ES-I3 (cell line): Measurements from ENCODE around the gene MAP2K5.

Source experiments
- H3K36me3 ChIP-seq: 2 replicates; pipeline ENCODE4 v1.6.1; 2013; ENCODE audit warnings: mild to moderate bottlenecking, low read length, control low read depth, moderate library complexity; ENCODE audit not compliant: insufficient read depth
- H3K4me1 ChIP-seq: 2 replicates; pipeline ENCODE4 v1.6.1; 2013; ENCODE audit warnings: mild to moderate bottlenecking, control low read depth, low read length; ENCODE audit not compliant: insufficient read depth
- H3K9ac ChIP-seq: 2 replicates; pipeline ENCODE4 v1.6.1; 2013; ENCODE audit warnings: low read depth, mild to moderate bottlenecking, low read length, moderate library complexity
- H3K9me3 ChIP-seq: 2 replicates; pipeline ENCODE4 v1.6.1; 2013; ENCODE audit warnings: mild to moderate bottlenecking, low read length, moderate library complexity; ENCODE audit not compliant: control insufficient read depth, insufficient read depth

MAP2K5 gene

GRCh38 chr15:67840749-67841512, 298.4 kb downstream of the MAP2K5 start:
- Histone ChIP-seq H3K36me3 (no peaks in the 10 kb centered on the region), H3K9me3 (no peaks in the 10 kb centered on the region), H3K9ac (peak overlapping the region; percentile 92), H3K4me1 (peaks cover 27% of the 10 kb centered on the region; the same call in 1 of the 2 replicates)

- Histone ChIP-seq H3K36me3 (no peaks in the 10 kb centered on the region), H3K9me3 (no peaks in the 10 kb centered on the region), H3K4me1 (peaks cover 27% of the 10 kb centered on the region; the same call in 1 of the 2 replicates), H3K9ac (peak overlapping the region; percentile 92; the same call in 1 of the 2 replicates)
Measured at GRCh38 chr15:67841513-67841762, 298.9 kb downstream of the MAP2K5 start.

- H3K9me3 ChIP-seq, result no peaks in the 10 kb centered on the region
- no peaks in the 10 kb centered on the region for H3K36me3 ChIP-seq
- no peak overlapping the region for H3K9ac ChIP-seq
- peaks cover 27% of the 10 kb centered on the region; the same call in 1 of the 2 replicates for H3K4me1 ChIP-seq
Measured at GRCh38 chr15:67843092-67843501, 300.6 kb downstream of the MAP2K5 start.

- Histone ChIP-seq H3K4me1 (peaks cover 30% of the 10 kb centered on the region), H3K36me3 (no peaks in the 10 kb centered on the region), H3K9me3 (no peaks in the 10 kb centered on the region), H3K9ac (no peak overlapping the region)
Measured at GRCh38 chr15:67843571-67844387, 301.3 kb downstream of the MAP2K5 start.

- H3K9ac ChIP-seq, result no peak overlapping the region
- H3K36me3 ChIP-seq, result no peaks in the 10 kb centered on the region
- H3K9me3 ChIP-seq, result no peaks in the 10 kb centered on the region
- peaks cover 36% of the 10 kb centered on the region for H3K4me1 ChIP-seq
Measured at GRCh38 chr15:67845974-67846373, 303.5 kb downstream of the MAP2K5 start.

GRCh38 chr15:67849538-67849937, 307.0 kb downstream of the MAP2K5 start:
- Histone ChIP-seq H3K9ac (no peak overlapping the region), H3K9me3 (no peaks in the 10 kb centered on the region), H3K4me1 (peaks cover 41% of the 10 kb centered on the region), H3K36me3 (no peaks in the 10 kb centered on the region)

- Histone ChIP-seq H3K9me3 (no peaks in the 10 kb centered on the region), H3K9ac (no peak overlapping the region), H3K36me3 (no peaks in the 10 kb centered on the region), H3K4me1 (peaks cover 35% of the 10 kb centered on the region)
Measured at GRCh38 chr15:67850336-67850735, 307.8 kb downstream of the MAP2K5 start.

GRCh38 chr15:67850994-67851571, 308.6 kb downstream of the MAP2K5 start:
- Histone ChIP-seq H3K4me1 (peaks cover 33% of the 10 kb centered on the region), H3K9ac (no peak overlapping the region), H3K36me3 (no peaks in the 10 kb centered on the region), H3K9me3 (no peaks in the 10 kb centered on the region)

GRCh38 chr15:67852418-67852817, 309.9 kb downstream of the MAP2K5 start:
- Histone ChIP-seq H3K4me1 (peaks cover 36% of the 10 kb centered on the region), H3K9me3 (no peaks in the 10 kb centered on the region), H3K9ac (no peak overlapping the region), H3K36me3 (no peaks in the 10 kb centered on the region)

- Histone ChIP-seq H3K36me3 (no peaks in the 10 kb centered on the region), H3K4me1 (peaks cover 36% of the 10 kb centered on the region), H3K9ac (no peak overlapping the region), H3K9me3 (no peaks in the 10 kb centered on the region)
Measured at GRCh38 chr15:67853454-67853853, 311.0 kb downstream of the MAP2K5 start.

GRCh38 chr15:67854358-67854757, 311.9 kb downstream of the MAP2K5 start:
- H3K36me3 ChIP-seq, result no peaks in the 10 kb centered on the region
- peaks cover 35% of the 10 kb centered on the region for H3K4me1 ChIP-seq
- H3K9ac ChIP-seq, result no peak overlapping the region
- H3K9me3 ChIP-seq, result no peaks in the 10 kb centered on the region

GRCh38 chr15:67855842-67856241, 313.3 kb downstream of the MAP2K5 start:
- Histone ChIP-seq H3K4me1 (peaks cover 30% of the 10 kb centered on the region), H3K9ac (no peak overlapping the region), H3K9me3 (no peaks in the 10 kb centered on the region), H3K36me3 (no peaks in the 10 kb centered on the region)
